HG03025 (cell line): ENCODE measurements around the gene SLC2A13.
"Not testable (repeated sequence)": the region's sequence is repeated elsewhere in the genome, so short reads cannot be mapped to it uniquely, and the experiment has no call there.

Source experiments
- ATAC-seq: cut with Tn5 transposase; IDR thresholded peaks from one replicate; pipeline ENCODE4 v1.9.1; 2021; ENCODE audit warnings: mild to moderate bottlenecking, moderate library complexity; ENCODE audit not compliant: unreplicated experiment, low FRiP score

SLC2A13 gene

DNA sequence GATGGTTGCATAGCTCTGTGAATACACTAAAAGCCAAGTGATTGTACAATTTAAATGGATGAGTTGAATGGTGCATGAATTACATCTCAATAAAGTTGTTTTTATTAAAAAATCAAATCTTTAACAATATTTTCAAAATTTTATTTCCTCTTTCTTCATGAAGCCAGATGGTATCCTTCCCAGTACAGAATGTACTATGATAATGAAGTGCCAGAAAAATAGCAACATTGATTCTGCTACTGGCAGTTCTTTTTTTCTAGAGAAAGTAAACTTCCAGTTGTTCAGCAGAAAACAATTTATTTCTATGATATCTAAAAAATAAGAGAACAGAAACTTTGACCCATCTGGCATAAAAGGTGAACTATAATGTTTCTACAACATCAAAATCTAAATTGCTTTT lies 61.5 kb downstream of the SLC2A13 start:
- no peak for ATAC-seq

DNA sequence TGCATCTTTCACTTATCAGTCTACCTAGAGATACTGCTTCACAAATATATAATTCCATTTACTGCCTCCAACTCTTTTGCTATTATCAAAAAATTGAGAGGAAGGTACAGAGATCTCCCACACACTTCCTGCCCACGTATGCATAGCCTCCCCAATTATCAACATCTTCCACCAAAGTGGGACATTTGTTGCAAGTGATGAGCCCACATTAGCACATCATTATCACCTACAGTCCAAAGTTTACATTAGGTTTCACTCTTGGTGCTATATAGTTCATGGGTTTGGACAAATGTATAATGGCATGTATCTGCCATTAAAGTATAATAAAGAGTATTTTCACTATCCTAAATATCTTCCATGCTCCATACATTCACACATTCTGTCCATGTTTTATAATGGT lies 66.3 kb downstream of the SLC2A13 start:
- no peak for ATAC-seq

DNA sequence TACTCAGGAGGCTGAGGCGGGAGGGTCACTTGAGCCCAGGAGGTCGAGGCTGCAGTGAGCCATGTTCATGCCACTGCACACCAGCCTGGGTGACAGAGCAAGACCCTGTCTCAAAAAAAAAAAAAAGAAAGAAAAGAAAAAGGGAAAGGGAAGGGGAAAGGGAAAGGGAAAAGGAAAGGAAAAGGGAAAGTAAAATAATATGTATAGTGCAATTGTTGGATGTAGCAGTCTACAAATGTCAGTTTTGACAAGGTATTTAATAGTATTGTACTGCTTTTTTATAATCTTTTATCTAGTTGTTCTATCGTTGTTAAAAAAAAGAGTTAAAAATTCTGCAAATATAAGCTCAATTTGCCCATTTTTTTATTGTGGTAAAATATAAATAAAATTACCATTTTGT lies 67.3 kb downstream of the SLC2A13 start:
- no peak for ATAC-seq

DNA sequence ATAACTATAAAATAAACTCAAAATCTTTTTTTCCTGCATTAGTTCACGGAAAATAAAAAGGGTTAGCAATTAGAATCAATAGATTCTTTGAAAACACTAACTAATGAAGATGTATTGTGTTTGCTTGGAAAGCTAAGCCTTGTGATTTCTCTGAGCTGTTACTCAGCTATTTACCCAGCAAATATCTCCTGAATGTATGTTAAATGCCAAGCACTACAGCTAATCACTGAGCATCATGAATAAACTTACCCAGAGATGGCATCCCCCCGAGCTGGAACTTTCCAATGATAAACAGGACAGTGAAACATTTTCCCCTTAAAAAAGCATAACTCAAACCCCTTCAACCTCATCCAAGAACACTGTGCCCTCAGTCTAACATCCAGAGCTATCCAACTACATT lies 71.2 kb downstream of the SLC2A13 start:
- no peak for ATAC-seq

DNA sequence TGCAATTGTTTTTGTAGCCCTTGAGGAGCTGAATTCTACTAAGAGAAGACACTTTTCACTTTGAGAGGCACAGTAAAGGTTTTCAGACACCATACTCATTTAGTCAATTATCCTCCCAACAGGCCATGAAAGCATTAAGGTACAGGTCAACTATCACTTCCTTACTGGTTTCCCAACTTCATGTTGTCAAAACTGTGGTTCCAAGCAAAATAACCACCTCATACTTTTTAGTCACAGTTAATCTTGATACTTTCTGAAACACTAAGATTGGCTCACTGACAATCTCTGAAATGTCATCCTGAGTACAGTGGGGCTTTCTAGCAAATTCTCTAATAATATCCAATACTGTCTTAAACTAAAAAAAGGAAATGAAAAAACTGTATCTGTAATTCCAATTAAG lies 71.7 kb downstream of the SLC2A13 start:
- ATAC-seq: no peak

DNA sequence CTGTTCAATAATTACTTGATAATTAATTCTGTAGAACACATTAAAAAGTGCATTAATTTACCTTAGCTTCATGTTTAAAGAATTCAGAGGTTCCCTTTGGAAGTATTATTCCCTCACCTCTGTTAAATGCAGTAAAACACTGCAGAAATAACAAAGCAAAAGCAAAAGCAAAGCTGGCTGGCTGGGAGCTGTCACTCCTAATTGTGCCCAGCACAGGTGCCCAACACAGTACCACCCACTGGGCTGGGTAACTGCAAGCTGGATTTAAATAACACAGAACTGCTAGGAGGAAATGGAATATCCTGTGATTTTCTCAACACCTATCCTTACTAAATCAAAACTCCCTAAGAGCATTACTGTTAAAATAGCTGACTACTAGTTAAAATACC lies 72.6 kb downstream of the SLC2A13 start:
- ATAC-seq: no peak

DNA sequence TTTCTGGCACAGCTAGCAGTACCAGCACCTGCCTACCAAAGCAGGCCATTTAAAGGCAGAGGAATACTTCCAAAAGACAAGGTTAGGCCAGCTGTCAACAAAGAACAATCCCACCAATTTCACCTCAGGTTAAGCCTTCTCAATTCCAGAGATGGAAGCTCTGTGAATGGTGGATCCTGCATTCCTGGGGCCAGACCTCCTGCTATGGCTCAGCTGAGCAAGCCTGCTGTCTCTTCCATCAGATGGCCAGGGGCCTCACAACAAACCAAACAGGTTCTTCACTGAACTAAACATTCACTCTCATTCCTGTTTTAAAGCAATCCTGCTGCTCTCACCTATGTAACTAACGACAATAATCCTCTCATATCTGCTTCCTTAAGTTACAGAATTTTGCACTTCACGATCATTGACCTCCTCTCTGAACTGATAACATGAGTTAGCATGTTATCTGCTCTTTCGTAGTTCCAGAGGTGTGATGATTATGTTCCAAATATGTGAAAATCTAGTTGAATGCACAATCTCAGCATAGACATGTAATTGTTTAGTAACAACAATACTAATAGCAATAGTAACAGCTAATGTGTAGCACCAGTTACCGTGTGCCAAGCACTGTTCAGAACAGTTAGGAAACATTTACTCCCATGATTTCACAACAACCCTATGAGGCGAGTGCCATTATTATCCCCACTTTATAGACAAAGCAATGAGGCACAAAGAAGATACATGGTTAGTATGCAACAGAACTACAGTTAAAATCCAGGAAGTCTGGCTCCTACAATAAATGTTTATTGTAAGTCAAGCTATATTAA lies 73.2 kb downstream of the SLC2A13 start:
- ATAC-seq: no peak

DNA sequence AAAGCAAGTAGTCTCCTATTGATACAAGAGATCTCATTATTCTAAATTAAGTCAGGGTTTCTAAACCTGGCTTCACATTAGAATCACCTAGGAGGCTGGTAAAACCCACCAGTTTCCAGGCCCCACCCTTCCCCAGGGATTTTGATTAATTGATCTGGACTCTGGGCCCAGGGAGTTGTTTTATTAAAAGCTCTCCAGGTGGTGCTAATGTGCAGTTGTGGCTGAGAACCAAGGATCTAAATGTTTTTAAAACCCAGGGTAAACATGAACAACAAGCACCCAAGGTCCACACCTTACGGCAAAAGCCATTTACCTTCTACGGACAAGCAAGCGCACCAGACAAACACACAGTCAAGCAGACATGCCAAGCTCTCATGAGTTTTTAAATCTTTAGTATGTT lies 73.9 kb downstream of the SLC2A13 start:
- no peak for ATAC-seq

DNA sequence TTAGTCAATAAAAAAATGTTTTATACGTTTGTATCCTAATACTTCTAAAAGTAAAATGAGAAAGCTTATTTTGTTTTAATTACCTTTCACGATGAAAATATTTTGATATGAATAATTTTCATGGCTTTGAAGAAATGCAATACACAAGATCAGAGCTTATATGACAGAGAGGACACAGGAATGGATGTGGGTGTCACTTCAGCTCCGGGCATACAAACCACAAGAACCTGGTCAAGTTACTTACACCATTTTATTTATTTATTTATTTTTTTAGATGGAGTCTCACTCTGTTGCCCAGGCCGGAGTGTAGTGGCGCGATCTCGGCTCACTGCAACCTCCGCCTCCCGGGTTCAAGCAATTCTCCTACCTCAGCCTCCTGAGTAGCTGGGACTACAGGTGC lies 74.9 kb downstream of the SLC2A13 start:
- ATAC-seq: not testable (repeated sequence)

DNA sequence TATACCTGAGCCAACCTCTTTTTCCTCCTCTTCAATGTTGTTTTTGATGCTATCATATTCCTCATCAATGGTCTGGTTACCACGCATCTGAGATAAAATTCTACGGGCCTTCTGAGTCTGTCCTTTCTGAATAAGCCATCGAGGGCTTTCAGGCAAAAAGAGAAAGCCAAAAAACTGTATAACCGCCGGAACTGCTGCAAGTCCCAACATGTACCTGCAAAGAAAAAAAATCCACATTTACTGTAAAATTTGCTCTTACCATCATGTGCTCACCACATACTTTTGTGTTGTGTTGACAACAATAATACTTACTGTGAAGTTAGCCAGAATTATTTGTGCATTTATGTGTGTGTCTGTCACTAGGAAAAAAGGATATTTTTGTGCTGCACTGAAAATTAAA lies 77.6 kb downstream of the SLC2A13 start:
- ATAC-seq: no peak

DNA sequence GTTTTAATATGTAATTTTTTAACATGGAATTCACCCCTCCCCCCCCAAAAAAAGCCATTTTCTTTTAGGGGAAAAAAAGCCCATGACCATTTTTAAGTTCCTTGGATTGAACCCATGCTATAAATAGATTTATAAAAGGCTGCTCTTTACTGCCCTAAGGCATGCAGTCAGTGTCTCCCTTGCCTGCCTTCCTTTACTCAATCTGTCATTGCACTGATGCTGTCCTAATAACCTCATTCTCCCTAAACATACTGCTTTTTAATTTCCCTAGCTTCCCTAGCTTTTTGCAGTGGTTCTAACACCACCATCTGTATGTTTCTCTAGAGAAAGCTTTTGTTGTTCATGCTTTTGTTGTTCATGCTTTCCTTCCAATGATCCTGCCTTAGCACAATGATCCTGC lies 83.0 kb downstream of the SLC2A13 start:
- no peak for ATAC-seq

DNA sequence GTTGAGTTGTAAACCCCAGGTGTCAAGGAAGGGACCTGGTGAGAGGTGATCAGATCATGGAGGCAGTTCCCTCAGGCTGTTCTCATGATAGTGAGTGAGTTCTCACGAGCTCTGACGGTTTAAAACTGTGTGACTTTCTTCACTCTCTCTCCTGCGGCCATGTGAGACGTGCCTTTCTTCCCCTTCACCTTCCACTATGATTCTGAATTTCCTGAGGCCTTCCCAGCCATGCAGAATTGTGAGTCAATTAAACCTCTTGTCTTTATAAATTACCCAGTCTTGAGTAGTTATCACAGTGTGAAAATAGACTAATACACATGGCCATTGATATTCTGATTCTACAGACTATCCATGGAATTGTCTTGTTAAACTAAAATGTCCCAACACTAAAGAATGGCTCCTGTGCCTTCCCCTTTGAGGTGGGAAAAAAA lies 85.6 kb downstream of the SLC2A13 start:
- no peak for ATAC-seq

DNA sequence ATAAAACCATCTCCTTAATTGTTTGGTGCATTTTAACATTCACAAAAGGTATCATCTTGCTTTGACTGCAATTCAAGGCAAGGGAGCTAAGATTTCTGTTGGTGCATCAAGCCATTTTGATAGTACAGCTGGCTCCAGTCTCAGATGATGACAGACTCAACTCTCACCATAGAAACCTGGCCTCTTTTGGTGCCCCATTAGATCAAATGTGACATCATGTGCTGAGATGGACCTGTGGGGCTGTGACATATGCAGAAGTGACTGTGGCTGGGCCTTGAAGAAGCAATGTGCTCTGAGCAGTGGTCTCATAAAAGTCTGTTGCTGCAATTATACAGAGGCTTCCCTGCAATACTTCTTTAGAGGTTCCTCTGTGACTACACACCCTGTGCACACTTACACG lies 88.4 kb downstream of the SLC2A13 start:
- no peak for ATAC-seq

DNA sequence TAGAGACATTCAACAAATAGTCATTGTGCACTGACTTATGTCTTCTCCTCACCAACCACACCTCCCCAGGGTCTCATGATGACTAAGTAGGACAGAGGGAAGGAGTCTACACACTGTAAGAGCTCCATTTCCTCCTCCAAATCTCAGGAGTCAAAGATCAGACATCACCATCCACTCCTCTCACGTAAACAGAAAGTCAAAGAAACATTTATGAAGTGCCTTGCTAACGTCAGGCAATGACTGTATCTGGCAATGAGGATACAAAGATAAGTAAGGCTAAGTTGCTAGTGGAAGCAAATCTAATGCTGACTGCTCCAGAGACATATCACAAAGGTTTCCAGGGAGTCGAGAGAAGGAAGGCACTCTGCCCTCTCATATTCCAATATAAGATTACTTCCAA lies 88.9 kb downstream of the SLC2A13 start:
- ATAC-seq: no peak

DNA sequence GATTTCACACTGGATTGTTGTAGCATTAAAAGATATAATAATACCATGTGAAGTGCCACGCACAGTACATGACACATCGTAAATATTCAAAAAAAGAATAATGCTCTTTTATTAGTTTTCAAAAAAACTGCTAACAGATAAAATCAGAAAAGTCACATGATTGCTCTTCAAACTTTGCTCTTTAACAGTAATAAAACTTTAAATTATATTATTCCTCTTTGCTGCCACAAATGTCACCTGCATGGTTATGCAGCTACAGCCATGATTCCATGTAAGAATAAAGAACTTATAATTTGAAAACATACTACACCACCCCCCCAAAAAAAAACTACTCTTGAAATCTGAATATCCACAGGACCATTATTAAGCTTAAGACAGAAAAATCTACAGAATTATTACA lies 90.0 kb downstream of the SLC2A13 start:
- no peak for ATAC-seq

DNA sequence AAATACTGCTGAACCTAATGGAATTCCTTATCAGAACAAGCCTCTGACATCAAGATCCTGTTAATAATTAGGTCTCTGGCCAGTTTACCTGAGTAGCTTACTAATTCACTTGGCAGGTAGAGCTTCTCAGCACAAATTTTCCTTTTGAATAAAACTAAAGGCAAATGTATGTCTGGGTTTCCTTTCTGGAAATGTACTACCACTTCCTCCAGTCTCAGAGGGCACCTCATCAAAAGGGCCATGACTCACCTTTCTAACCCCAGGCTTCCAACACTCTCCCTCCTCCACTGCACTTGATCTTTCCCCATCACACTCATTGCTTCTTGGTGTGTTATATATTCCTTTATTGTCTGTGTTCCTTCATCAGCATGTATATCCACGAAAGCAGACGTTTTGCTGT lies 90.5 kb downstream of the SLC2A13 start:
- no peak for ATAC-seq

DNA sequence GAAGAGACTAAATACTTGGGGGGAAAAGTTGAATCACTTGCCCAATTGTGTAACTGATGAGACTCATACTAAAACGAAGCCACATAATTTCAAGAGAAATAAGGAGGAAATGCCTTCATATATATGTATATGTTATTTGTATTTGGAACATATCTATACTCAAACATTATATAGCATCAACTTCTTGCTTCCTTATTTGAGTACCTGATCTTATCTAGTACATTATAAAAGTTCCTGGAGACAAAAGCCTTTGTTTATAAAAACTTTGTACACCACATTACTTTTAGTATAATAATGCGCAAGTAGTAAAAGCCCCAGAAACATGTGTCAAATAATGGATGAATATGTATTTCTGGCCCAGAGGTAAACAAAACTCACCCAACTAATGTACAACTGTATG lies 92.0 kb downstream of the SLC2A13 start:
- ATAC-seq: no peak

DNA sequence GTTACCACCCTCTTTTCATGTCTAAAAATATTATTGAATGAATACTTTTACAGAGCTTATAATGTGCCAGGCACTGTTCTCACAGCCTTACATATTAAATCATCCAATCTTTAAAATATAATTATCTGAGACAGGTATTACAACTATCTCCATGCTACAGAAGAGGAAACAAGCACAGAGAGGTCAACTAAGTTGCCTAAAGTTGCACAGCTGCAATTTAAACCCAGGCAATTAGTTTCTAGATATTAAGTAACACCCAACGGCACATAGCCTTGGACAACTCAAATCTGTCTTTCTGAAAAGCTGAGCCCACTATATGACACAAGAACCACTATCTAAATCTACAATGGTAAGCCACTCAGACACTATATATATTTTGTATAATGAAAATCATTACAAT lies 92.6 kb downstream of the SLC2A13 start:
- no peak for ATAC-seq

DNA sequence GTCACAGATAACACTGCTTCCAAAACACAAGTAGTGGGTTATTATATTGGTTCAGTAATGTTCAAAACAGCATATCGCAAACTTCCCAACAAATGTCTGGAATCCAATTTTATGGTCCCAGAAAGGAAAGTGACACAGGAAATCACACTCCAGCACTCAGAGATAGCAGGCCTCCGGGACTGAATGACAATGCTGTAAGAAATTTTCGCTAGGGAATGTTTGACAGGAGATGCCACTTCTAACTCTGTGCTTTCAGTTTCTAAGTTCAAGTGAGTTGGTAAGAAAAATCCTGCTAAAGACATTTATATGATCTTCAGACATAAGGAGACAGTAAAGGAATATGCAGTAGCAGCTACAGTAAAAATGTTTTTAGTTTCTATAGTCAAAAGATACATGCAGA lies 93.2 kb downstream of the SLC2A13 start:
- no peak for ATAC-seq

DNA sequence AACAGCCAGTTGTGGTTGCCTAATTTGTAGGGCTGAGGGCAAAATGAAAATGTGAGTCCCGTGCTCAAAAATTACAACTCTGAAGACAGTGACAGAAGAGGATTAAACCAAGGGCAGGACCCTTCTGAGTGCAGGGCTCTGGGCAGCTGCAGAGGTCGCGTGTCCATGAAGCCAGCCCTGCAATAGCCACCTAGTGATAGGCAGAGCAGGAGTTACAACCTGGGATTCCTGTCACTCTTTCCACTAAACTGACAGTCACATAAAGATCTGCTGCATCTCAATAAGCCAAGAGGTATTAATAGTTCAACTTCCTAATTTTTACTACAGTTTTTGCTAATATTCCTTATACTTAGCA lies 94.1 kb downstream of the SLC2A13 start:
- no peak for ATAC-seq

DNA sequence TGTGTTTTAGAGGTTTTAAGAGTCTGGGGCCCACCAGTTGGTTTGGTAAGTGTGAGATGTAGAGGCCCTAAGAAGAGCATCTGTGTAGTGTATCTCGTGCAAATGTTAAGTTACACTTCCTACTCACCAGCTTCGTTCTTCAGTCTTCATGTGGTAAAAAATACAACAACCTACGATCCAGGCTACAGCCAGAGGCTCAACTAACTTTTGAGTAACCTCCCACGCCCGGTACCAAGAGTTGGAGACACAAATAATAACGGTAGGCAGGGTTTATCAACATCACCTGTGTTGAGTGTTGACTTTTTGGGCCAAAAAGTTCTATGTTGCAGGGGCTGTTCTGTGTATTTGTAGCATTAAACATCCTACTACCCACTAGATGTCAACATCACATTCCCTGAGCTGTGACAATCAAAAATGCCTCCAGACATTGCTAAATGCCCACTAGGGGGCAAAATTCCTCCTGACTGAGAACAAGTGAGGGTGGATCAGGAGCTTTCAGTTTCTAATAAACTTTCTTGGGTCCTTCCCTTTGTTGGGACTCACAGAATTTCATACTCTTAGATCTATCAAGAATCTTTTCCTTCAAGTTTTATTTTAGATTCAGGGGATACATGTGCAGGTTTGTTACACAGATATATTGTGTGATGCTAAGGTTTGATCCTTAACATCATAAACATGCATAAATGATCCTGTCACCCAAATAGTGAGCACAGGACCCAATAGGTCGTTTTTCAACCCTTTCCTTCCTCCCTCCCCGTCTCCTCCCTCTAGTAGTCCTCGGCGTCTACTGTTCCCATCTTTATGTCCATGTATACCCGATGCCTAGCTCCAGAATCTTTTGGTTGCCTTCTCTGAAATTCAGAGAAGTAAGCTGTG lies 94.7 kb downstream of the SLC2A13 start:
- ATAC-seq: peak; percentile 94
